ENCODE results near the gene MPHOSPH9. TPM values are rescaled to one million over a fixed set of nuclear protein-coding genes. Genes with fewer than 3 reads are reported as not detected.

MPHOSPH9 gene
- total RNA-seq, 1 donor, result 42.7 TPM

DNA sequence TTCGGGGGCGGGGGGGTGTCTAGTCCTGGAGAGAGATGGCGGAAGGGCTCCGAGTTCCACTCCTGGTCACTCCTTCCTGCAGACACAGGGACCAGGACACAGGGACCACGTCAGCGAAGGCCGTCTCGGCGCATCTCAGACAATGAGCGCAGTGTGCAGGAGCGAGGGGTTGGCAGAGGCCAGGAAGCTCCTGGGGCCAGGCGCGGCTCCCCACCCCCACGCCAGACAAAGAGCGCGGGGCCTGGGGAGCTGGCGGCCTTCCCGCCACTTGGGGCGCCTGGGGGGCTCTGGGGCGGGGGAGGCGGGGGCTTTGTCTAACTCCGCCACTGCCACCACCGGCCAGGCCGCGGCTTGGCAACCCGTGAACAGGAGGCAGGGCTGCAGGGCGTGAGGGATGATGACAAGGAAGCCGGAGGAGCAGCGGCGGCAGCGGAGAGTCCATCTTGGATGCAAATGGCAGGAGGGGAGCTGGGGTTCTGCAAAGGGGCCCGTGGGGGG is 36.5 kb upstream of the MPHOSPH9 start:
- Histone ChIP-seq H3K27me3 (ENCODE audit: insufficient read depth, low read length) (no peaks in the 10 kb centered on the region), H3K4me2 (ENCODE audit: insufficient read depth, low read length) (peak overlapping the region; percentile 100), H2AFZ (ENCODE audit: low read length) (peak overlapping the region; percentile 76)

DNA sequence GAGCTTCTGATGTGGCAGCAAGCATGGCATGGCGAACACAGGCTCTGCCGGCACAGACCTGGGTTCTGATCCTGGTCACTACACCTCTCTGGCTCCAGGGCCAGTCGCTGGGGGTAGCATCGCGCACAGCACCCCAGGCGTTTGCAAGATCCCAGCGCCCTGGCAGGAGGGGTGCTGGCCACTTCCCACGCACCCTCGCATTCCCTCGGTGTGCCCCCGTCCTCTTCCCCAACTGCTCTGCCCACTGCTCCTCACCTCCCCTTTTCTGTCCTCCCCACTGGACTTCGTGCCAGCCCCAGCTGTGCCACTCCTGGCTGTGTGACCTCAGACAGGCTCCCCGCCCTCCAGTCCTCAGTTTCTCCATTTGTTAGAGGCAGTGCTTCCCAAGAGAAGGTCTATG is 35.9 kb upstream of the MPHOSPH9 start:
- Histone ChIP-seq H3K79me2 (ENCODE audit: insufficient read depth, low read length) (peaks cover 64% of the 10 kb centered on the region), H3K4me1 (ENCODE audit: insufficient read depth, low read length) (peaks cover 16% of the 10 kb centered on the region), H3K27ac (ENCODE audit: low read depth, low read length) (peak overlapping the region; percentile 33), H3K36me3 (ENCODE audit: insufficient read depth, low read length) (peaks cover 26% of the 10 kb centered on the region), H2AFZ (ENCODE audit: low read length) (no peak overlapping the region), H3K4me3 (ENCODE audit: insufficient read depth, low read length) (peak overlapping the region; percentile 91), H3K4me2 (ENCODE audit: insufficient read depth, low read length) (peak overlapping the region; percentile 100), H3K27me3 (ENCODE audit: insufficient read depth, low read length) (no peaks in the 10 kb centered on the region), H4K20me1 (ENCODE audit: insufficient read depth, low read length) (peaks cover 36% of the 10 kb centered on the region), H3K9me3 (ENCODE audit: low read depth, low read length) (no peaks in the 10 kb centered on the region)
- peak; percentile 78 for DNase-seq (ENCODE audit: insufficient read length, low spot score, missing footprints)
- TF ChIP-seq, protein P1, sequence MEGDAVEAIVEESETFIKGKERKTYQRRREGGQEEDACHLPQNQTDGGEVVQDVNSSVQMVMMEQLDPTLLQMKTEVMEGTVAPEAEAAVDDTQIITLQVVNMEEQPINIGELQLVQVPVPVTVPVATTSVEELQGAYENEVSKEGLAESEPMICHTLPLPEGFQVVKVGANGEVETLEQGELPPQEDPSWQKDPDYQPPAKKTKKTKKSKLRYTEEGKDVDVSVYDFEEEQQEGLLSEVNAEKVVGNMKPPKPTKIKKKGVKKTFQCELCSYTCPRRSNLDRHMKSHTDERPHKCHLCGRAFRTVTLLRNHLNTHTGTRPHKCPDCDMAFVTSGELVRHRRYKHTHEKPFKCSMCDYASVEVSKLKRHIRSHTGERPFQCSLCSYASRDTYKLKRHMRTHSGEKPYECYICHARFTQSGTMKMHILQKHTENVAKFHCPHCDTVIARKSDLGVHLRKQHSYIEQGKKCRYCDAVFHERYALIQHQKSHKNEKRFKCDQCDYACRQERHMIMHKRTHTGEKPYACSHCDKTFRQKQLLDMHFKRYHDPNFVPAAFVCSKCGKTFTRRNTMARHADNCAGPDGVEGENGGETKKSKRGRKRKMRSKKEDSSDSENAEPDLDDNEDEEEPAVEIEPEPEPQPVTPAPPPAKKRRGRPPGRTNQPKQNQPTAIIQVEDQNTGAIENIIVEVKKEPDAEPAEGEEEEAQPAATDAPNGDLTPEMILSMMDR (IDR thresholded peaks at IDR 0.05; ENCODE audit: extremely low read depth, low read depth, low read length), result no peak

More for the DNA sequence above, 36.5 kb upstream of the MPHOSPH9 start:
- H3K79me2 ChIP-seq (ENCODE audit: insufficient read depth, low read length), result peaks cover 63% of the 10 kb centered on the region
- DNase-seq (ENCODE audit: insufficient read length, low spot score, missing footprints), result peak; percentile 97
- H3K9me3 ChIP-seq (ENCODE audit: low read depth, low read length), result no peaks in the 10 kb centered on the region
- H3K27ac ChIP-seq (ENCODE audit: low read depth, low read length), result peak overlapping the region; percentile 91
- peaks cover 36% of the 10 kb centered on the region for H4K20me1 ChIP-seq (ENCODE audit: insufficient read depth, low read length)
- H3K36me3 ChIP-seq (ENCODE audit: insufficient read depth, low read length), result peaks cover 24% of the 10 kb centered on the region
- TF ChIP-seq, protein P1 (IDR thresholded peaks at IDR 0.05; ENCODE audit: extremely low read depth, low read depth, low read length), result no peak
- H3K4me3 ChIP-seq (ENCODE audit: insufficient read depth, low read length), result peak overlapping the region; percentile 91
- H3K4me1 ChIP-seq (ENCODE audit: insufficient read depth, low read length), result peaks cover 16% of the 10 kb centered on the region

DNA sequence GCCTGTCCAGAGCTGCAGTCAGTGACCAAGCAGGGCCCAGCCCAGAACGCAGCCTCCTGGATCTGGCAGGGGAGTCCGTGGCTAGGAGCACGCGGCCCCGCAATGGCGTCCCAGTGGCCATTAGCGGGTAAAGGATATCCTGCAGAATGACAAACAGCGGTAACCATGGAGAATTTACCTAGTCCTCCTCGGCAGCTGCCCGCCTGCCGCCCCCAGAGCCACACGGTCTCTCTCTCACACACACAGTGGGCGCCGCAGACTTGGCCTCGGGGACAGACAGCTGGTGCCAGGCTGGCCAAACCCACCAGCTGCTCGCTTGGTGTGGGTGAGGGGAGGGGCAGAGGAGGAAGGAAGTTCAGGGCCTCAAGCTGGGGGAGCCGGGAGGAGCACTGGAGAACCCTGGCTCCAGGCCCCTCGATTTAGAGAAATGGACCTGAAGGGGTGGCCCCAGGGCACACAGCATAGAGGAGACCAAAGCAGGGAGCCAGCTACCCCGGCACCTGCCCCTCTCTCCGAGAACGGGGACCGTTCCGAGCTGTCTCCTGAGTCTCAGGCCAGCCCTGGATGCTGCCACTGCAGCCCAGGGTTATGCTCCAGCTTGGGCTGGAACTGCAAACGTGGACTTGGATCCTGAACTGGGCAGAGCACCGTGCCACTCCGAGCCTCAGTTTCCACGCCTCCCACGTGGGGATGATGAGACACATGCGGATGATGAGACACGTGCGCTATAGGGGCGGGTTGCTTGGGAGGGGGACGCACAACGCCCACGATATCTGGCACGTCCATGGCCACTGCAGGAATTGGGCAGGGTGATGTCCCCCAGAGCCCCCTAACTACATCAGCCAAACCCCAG is 35.3 kb upstream of the MPHOSPH9 start:
- H3K27me3 ChIP-seq (ENCODE audit: insufficient read depth, low read length), result no peaks in the 10 kb centered on the region
- H3K4me1 ChIP-seq (ENCODE audit: insufficient read depth, low read length), result peaks cover 16% of the 10 kb centered on the region
- H4K20me1 ChIP-seq (ENCODE audit: insufficient read depth, low read length), result peaks cover 40% of the 10 kb centered on the region
- peak; percentile 83 for DNase-seq (ENCODE audit: insufficient read length, low spot score, missing footprints)
- peaks cover 32% of the 10 kb centered on the region for H3K36me3 ChIP-seq (ENCODE audit: insufficient read depth, low read length)
- peaks cover 71% of the 10 kb centered on the region for H3K79me2 ChIP-seq (ENCODE audit: insufficient read depth, low read length)
- H3K4me3 ChIP-seq (ENCODE audit: insufficient read depth, low read length), result no peak overlapping the region
- H2AFZ ChIP-seq (ENCODE audit: low read length), result no peak overlapping the region
- no peaks in the 10 kb centered on the region for H3K9me3 ChIP-seq (ENCODE audit: low read depth, low read length)
- H3K4me2 ChIP-seq (ENCODE audit: insufficient read depth, low read length), result no peak overlapping the region
- TF ChIP-seq, protein P1 (IDR thresholded peaks at IDR 0.05; ENCODE audit: extremely low read depth, low read depth, low read length), result no peak
- peak overlapping the region; percentile 33 for H3K27ac ChIP-seq (ENCODE audit: low read depth, low read length)

- H2AFZ ChIP-seq (ENCODE audit: low read length), result no peak overlapping the region
- H3K36me3 ChIP-seq (ENCODE audit: insufficient read depth, low read length), result peaks cover 37% of the 10 kb centered on the region
- TF ChIP-seq, protein P1 (IDR thresholded peaks at IDR 0.05; ENCODE audit: extremely low read depth, low read depth, low read length), result no peak
- no peak overlapping the region for H3K4me2 ChIP-seq (ENCODE audit: insufficient read depth, low read length)
- H3K79me2 ChIP-seq (ENCODE audit: insufficient read depth, low read length), result peaks cover 77% of the 10 kb centered on the region
- peak; percentile 65 for DNase-seq (ENCODE audit: insufficient read length, low spot score, missing footprints)
- no peak overlapping the region for H3K27ac ChIP-seq (ENCODE audit: low read depth, low read length)
- no peaks in the 10 kb centered on the region for H3K9me3 ChIP-seq (ENCODE audit: low read depth, low read length)
- H3K27me3 ChIP-seq (ENCODE audit: insufficient read depth, low read length), result no peaks in the 10 kb centered on the region
- no peak overlapping the region for H3K4me3 ChIP-seq (ENCODE audit: insufficient read depth, low read length)
- H4K20me1 ChIP-seq (ENCODE audit: insufficient read depth, low read length), result peaks cover 41% of the 10 kb centered on the region
- H3K4me1 ChIP-seq (ENCODE audit: insufficient read depth, low read length), result peaks cover 15% of the 10 kb centered on the region
Measured at GRCh38 chr12:123267335-123267920, 34.5 kb upstream of the MPHOSPH9 start.
